ENCODE data around the gene CACNB4.
"Not testable (repeated sequence)": the region's sequence is repeated elsewhere in the genome, so short reads cannot be mapped to it uniquely, and the experiment has no call there.

Gene CACNB4

GRCh38 chr2:151972241-151973012, 126.4 kb downstream of the CACNB4 start:
- no peak for DNase-seq

DNA sequence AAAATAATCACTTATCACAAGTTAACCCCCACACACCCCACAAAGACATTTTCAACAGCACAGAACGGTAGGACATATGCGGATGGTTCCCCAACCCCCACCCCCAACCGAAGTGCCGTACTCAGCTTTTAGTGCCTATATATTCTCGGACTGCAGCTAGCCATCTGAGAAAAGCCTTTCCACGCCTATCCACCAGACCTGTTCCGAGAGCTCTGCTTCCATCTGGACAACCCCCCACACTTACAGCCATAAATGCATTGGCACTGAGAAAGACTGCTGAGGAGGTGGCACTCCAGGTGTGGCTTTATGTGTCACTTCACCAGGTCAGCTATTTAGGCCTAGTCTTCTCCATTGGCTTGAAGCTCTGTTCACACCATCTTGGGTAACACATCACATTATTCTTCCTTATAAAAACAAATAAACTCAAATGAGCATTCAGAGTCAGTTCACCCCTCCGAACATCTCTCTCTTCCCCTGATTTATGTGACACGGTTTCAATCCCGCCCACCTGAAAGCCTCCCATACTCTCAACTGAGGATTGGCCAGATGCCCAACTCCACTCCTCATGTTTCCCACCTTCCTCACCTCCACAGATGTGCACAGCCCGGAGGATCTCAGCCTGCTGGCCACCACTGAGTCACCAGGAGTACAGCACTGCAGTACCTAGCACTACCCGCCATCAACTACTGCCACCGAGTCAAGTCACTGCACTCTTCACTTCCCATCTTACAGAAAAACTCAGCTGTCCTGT, 127.4 kb downstream of the CACNB4 start:
- no peak for DNase-seq

DNA sequence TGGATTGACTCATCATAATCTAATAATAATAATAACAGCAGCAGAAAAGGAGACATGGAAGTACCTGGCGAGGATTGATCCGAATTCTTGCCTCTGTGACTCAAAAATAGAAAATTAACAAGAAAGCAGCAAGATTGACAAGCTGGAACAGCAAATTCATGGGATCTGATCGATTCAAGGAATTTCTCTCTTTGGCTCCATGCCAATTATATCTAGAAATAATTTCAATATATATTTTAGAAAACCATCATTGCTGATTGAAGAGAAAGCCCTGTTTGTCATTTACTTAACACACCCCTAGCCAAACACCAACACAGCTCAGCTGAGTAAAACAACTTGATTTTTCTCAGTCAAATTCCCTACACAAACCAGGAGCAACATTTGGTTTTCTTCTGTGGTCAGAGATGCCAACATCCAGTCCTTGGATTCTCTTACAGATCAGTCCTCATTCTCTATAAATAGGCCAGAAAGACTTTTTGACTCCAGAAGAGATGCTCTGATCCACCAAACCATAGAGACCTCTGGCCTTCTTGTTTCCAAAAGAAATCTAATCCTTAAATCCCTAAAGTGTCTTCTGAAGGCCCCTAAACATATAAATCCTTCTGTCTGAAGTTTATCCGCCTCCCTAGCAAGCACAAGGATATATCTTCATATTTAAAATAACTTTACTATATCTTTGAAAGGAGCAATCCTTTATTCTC, 129.9 kb downstream of the CACNB4 start:
- no peak for DNase-seq

DNA sequence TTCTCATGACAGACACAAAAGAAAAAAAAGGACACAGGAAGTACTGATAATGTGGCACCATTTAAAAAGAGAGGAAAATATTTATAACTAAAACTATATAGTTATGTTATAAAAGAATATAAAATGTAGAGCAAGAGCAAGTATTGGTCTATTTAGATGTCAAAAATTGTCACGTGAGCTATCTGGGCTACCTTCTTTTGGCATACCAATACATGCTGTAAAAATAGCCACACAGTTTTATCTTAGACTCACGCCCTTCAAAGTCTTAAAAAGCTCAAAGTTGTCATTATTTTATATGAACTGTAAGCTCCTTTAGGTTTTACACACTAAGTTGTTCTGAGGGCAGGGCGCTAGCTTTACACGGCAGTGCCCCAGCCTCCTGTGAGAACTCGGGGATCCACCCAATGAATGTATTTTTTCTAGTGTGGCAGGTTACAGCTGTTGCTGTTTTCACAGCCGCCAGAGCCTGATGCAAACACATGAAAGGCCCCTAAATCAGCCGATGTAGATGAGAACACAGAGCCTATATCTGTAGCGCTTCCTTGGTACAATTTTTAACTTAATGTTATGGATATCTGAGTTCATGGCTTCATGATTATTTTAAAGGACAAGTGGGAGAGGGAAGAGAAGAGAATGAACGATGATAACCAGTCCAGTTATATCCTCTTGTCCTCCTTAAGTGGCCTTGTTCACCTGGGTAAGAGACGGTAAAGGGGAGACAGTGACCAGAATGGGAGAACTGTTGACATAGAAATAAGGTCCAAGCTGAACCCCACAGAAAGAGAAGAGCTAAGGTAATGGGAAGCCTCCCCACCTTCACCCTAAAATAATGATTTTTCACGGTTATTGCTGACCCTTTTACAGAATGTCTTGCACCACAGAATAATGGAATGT, 130.8 kb downstream of the CACNB4 start:
- no peak for DNase-seq

DNA sequence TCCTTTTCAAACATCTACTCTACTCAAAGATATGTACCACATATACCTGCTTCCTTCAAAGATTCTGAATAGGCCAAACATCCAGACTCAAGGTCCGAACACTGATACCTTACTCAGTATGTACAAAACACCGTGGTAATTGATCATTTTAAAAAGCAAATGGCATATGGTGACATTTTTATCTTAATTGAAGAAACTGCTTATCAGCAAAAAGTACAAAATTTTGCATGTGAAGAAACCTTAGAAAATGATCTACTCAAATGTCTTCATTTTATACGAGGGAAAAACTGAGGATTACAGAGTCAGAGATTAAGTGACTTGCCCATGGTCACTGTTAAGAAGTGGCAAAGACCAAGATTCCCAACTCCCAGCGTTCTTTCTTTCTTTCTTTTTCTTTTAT, 133.0 kb downstream of the CACNB4 start:
- DNase-seq, result no peak

DNA sequence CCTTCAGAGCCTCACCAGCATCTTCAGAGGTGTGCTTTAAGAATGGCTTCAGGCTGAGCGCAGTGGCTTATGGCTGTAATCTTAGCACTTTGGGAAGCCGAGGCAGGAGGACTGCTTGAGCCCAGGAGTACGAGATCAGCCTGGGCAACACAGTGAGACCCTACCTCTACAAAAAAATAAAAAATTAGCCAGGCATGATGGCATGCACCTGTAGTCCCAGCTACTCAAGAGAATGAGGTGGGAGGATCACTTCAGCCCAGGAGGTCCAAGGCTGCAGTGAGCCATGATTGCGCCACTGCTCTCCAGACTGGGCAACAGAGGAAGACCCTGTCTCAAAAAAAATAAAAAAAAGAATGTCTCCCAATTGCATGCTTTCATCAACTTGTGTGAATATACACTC, 137.3 kb downstream of the CACNB4 start:
- no peak for DNase-seq

- no peak for DNase-seq
Observed at GRCh38 chr2:151959238-151959637, 139.6 kb downstream of the CACNB4 start.

GRCh38 chr2:151953467-151953866, 145.4 kb downstream of the CACNB4 start:
- DNase-seq, result no peak

GRCh38 chr2:151952691-151953456, 146.0 kb downstream of the CACNB4 start:
- no peak for DNase-seq

DNA sequence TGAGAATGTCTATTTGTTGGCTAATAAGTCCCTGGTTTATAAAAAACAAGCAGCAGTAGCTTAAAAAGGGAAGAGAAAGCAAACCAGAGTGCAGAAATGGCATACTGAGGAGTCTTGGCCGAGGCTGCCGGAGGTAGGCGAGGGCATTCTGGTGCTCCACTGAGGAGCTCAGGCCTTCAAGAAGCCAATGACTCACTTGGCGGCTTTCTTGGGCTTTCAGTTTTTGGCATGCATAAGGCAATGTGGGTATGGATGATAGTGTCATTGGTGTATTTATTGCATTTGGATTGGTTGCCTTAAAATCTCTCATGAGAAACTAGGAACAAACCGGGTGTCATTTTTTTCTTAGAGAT, 151.1 kb downstream of the CACNB4 start:
- no peak for DNase-seq

GRCh38 chr2:151946899-151947812, 151.7 kb downstream of the CACNB4 start:
- no peak for DNase-seq

DNA sequence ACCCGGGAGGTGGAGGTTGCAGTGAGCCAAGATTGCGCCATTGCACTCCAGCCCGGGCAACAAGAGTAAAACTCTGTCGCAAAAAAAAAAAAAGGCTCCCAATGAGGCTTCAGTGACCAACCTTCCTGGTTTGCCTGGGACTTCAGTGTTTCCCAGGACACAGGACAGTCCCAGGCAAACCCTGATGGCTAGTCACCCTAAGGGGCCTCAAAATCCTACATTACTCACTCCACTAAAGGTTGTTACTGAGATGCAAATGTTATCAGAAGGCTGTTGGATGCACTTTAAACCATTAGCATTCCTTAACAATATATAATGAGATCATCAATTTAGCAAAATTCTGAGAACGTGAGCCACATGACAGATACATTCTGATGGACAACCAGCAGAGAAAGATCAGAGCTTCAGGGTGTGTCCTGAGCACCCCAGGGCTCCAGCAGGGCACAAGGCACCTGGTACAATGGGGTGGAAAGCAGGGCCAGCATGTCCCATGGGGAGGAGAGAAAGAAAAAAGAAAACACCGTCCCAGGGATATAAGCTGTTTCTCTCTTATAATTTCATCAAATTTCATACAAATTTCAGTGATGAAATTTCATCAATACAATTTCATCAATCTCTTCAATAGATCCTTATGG, 152.5 kb downstream of the CACNB4 start:
- no peak for DNase-seq

- DNase-seq, result no peak
Observed at GRCh38 chr2:151945602-151946001, 153.2 kb downstream of the CACNB4 start.

DNA sequence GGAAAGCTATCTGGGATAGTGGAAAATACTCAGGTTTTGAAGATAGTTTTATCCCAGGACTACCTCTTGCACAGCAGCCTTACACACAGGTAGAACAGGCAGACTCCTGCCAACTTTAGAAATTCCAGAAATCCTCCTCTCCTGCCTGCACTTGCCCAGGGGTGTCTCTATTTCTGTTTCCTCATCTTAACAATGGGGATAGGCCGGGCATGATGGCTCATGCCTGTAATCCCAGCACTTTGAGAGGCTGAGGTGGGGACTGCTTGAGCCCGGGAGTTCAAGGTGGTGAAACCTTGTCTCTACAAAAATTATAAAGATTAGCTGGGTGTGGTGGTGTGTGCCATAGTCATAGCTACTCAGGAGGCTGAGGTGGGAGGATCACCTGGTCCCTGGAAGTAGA, 153.7 kb downstream of the CACNB4 start:
- DNase-seq, result no peak

- DNase-seq, result no peak
Observed at GRCh38 chr2:151943461-151943860, 155.4 kb downstream of the CACNB4 start.

DNA sequence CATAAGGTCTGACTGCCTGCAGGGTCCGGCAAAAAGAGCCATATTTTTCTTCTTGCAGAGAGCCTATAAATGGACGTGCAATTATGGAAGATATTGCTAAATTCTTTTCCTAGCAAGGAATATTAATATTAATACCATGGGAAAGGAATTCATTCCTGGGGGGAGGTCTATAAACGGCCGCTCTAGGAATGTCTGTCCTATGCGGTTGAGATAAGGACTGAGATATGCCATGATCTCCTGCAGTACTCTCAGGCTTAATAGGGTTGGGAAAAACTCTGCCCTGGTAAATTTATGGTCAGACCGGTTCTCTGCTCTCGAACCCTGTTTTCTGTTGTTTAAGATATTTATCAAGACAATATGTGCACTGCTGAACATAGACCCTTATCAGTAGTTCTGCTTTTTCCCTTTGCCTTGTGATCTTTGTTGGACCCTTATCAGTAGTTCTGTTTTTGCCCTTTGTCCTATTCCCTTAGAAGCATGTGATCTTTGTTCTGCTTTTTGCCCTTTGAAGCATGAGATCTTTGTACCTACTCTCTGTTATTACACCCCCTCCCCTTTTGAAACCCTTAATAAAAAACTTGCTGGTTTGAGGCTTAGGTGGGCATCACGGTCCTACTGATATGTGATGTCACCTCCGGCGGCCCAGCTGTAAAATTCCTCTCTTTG, 156.2 kb downstream of the CACNB4 start:
- not testable (repeated sequence) for DNase-seq

- DNase-seq, result no peak
Observed at GRCh38 chr2:151937966-151938365, 160.9 kb downstream of the CACNB4 start.

- DNase-seq, result no peak
Observed at GRCh38 chr2:151936626-151937025, 162.2 kb downstream of the CACNB4 start.

GRCh38 chr2:151933266-151933804, 165.5 kb downstream of the CACNB4 start:
- no peak for DNase-seq

DNA sequence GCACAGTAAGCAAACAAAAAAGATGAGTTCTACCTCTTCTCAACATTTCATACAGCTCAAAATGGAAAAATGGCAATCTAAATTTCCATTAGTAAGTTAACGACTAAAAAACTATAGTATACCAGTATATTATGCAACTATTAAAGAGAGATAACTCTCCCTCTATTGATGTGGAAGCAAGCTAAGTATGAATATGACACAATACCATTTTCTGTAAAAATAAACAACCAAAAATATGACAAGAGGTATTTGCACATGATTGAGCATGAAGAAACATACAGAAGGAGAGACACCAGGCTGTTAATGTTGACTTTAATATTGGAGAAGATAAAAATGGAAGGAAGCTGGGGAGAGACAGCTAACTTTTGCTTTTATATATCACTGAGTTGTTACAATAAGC, 167.1 kb downstream of the CACNB4 start:
- no peak for DNase-seq
